HG03565 (cell line): Measurements from ENCODE around the gene ROGDI.

Experiments
- ATAC-seq: cut with Tn5 transposase; IDR thresholded peaks from one replicate; pipeline ENCODE4 v1.9.1; 2021; ENCODE audit warnings: mild to moderate bottlenecking, moderate library complexity; ENCODE audit not compliant: unreplicated experiment

Gene ROGDI, protein sequence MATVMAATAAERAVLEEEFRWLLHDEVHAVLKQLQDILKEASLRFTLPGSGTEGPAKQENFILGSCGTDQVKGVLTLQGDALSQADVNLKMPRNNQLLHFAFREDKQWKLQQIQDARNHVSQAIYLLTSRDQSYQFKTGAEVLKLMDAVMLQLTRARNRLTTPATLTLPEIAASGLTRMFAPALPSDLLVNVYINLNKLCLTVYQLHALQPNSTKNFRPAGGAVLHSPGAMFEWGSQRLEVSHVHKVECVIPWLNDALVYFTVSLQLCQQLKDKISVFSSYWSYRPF

DNA sequence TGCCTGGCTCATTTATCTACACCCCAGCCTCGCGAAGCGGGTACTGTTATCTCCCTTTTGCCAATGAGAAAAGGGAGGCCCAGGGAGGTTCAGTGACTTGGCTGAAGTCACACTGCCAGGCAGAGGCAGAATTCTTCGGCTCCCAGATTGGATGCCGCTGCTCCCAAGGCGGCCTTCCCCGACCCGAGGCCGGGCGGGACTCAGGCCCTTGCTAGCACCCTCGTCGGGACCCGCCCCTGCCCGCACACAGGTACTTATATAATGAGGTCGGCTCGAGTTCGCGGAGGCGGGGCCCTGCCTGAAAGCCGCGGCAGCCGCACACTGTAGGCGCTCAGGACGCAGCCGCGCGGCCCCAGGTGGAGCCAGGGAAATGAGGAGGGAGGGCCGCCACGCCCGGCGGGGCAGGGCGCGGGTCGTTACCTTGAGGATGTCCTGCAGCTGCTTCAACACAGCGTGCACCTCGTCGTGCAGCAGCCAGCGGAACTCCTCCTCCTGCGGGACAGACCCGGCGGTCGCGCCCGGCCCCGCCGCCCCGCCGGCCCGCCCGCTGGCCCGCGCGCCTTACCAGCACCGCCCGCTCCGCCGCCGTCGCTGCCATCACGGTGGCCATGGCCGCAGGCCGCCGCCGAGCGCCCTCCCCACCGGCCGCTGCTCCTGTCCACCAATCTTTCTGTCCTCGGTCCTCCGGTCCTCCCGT is at the start of gene ROGDI:
TSS of gene ROGDI (minus strand) at position 672 of the 697 bp plus-strand sequence. CDS start at position 610, 62 bp downstream.
- peak; percentile 44 for ATAC-seq

DNA sequence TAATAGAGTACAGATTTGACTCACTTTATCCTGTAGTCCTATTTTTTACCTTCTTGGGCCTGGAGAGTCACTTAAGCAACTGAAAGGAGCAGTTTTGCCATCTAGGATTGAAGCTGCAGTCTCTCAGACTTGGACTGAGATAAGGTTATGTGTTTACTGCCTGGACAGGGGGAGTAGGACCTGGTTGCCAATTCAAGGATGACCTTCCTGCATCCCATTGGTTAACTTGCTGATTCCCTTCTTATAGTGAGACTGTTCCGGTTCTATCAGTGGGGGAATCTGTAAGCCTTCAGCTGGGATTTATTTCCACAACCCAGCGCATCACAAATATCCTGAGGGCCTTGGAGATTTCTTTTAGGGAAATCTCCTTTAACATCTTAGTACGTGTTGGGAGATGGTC is 47.8 kb upstream of the ROGDI start:
- no peak for ATAC-seq

DNA sequence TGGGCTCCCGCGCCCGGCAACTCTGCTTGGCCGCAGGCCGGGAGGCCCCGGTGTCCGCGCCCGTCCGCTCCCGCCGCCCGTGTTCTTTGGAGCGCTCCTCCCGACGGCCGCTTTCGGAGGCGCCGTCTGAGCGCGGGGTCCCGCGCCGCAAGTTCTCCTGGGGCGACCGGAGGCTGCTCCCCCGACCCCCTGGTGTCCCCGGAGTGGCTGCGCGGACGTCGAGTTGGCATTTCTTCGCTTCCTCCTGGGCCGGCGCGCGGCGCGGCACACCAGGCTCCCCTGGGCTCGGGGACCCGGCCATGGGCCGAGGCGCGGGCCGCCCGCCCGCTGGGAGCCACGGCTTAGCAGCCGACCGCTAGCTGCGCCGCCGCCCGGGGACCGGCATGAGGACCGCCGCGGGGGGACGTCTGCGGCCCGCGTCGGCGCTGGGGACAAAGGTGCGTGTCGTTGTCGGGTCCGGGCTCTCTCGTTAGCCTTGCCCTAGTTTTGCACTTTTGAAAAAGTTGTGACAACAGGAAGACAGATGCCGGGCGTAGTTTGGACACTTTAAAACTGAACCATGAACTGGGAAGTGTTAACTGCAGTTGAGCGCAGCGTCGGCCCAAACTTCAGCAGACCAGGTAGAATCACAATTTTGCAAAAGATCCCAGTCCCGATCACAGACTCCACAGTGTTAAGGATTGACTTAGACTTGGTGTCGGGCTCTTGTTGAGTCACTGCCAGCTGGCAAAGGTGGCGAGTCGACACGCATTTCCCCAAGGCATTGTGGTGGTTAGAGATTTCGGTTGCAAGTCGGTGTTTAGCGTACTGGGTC is 45.5 kb upstream of the ROGDI start:
- peak; percentile 16 for ATAC-seq

DNA sequence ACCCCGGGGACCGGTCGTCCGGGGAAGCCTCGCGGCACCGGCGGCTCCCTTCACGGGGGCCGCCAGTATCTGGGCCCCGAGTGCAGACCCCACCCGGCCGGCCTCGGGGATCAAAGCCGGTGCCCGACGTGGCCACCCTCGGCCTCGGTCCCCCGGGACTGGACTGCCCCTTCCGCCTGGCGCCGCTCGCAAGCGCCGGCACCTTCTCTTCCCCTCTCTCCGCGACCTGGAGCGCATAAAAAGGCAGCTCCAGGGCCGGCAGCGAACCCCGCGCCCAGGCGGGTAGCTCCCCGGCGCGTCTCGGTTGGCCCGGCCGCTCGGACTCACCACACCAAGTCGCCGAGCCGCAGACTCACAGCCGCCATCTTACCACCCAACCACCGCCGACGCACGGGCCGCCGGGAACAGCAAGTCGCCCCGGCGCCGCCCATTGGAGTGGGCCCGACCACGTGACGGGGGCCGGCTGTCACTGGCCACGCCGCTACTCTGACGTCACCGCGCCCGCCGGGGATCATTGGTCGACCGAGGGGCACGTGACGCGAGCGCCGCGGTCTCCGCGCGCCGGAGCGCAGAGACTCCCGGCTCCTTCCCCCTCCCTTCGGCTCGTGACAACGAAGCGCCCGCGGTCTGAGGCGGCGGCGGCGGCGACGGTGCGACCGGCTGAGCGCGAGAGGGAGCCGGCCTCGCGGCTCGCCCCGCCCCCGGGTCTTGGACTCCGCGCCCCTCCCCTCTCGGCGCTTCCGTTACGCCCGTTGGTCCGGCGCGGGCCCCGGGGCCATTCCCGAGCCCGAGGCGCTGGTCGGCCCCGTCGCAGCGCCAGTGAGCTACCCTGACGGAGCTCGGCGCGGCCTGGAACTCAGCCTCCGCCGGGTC is 44.7 kb upstream of the ROGDI start, which contains the start of the genes GLYR1 and UBN1:
TSS of gene GLYR1 (minus strand) at position 388 of the 873 bp plus-strand sequence. CDS start at position 365, 23 bp downstream.
TSS of gene UBN1 (plus strand) at position 581 of the 873 bp plus-strand sequence. CDS start 5,437 bp downstream, outside the sequence.
- peak; percentile 83 for ATAC-seq

DNA sequence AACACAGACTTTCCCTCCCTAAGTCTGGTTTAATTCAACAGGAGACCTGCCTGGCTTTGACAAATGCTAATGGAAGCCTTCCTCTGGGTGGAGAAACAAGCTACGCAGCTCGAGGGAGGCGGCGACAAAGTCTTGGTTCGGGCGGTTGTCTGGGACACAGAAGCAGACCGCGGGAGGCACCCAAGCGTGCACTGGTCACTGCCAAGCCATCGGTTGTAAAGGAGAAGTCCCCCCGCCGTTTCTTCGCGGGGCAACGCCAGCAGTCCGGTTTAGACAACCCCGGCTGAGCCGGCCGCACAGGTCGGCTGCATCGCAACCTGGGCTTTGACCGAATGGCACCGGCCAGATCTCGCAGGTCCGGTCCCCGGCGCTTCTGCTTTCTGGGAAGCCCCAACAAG is 44.1 kb upstream of the ROGDI start:
- peak; percentile 14 for ATAC-seq

DNA sequence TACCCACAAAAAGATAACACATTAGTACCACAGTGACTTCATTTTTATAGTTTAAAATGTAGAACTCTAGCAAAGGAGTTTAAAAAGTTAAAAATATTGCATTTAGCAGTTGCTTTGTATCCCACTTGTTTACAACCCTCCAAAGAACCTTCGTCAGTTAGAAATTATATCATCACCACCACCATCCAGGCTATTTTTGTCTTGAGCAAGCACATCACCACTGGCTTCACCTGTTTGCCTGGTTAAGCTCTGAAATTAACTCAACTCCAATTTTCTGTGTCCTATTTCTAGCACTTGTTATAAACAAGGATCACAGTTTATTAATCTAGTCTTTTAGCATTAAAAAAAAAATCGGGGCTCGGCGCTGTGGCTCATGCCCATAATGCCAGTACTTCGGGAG is 38.6 kb upstream of the ROGDI start:
- ATAC-seq = no peak

DNA sequence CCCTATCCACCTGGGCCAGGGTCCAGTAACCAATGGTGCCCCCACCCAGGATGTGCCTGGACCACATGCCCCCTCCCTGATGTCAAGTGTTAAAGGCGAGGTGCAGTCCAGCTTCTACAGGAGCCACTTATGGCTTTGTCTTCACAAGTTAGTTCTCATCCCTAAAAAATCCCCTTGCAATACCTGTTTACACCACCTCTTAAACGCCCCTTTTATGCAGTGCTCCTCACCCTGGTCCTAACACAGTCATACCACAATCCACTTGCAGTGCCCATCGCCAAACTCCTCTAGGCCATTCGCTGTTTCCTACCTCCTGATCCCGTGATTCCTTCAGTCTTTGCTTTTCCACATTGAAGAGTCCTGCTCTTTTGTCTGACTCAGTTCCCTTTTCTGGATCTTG is 37.5 kb upstream of the ROGDI start:
- no peak for ATAC-seq

DNA sequence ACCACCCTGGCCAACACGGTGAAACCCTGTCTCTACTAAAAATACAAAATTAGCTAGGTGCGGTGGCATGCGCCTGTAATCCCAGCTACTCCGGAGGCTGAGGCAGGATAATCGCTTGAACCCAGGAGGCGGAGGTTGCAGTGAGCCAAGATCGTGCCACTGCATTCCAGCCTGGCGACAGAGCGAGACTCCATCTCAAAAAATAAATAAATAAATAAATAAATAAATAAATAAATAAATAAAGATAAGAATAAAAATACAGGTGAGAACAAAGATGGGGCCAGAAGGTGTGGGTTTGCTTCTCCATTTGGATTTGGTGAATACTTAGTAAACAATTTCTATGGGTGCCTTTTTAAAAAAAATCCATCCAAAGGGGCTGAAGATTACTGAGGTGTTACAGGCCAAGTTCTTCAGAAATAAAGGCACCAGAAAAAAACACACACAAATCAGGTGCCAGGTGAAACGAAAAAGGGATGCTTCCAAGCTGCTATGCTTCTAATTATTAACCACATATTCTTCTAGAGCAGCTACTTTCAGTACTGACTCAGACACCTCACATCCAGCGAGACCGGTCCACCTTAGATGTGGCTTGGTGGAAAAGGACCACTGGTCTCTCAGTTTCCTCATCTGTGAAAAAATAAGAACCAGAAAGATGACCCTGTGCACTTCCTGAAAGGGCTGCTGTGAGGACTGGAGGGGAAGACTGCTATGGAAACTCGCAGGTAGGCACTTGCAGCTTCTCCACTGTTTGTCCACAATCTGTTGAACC is 35.5 kb upstream of the ROGDI start:
- no peak for ATAC-seq

DNA sequence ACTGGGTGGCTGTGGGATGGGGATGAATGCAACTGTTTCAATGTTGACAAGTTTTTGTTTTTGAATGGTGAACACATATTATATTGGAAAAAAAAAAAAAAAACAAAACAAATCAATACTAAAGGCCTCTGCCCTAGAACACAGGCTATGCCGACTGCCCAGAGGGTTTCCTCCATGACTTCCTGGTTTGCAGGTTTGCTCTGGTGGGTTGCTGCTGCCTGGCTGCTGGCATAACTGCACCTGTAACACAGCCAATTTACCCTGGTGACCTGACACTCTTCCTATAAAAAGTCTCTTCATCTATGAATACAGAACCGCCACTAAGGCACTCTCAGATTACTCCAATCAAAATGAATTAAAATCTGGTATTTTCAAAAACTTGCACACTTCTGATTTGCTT is 34.3 kb upstream of the ROGDI start:
- ATAC-seq = no peak

DNA sequence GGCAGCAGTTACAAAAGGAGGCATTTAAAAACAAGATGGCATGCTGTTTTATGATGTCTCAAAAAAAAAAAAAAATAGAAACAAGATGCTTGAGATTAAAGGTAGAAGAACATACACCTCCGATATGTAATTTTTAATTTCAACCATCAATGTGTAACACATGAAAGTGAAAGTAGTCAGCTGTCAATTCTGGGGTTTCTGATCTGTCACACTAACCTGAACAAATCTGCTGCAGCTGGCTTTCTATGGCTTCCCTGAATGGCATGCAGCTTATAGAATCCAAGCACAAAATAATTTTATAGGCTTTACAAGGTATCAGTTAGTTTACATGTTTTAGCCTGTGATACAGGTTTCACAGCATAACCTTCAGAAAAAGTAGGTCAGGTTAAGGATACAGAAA is 31.2 kb upstream of the ROGDI start:
- ATAC-seq = no peak

DNA sequence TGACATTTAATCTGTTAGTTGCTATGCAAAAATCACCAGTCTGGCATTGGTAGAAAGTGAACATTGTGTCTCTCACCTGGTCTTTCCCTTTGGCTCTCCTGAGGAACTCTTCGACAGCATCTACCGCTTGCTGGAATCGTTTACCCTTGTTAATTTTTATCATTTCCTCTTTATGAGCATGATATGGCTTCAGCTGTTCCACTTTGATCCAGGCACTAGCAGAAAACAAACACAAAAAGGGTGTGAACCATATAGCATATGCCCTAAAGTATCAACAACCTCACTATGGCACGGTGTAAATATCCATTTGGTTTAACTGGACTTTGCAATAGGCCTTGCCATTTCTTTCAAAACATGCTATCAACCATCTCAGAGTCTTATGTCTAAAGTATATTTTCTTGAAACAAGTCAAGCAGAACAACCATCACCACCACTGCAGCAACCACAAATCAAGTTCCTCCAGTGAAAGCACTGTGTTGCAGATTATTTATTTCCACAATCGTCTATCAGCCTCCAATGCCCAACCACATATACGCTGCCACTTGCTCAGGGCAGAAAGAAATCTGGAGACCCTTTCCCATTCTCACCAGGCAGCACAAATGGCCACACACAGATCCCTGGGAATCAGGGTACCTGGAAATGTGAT is 30.4 kb upstream of the ROGDI start:
- ATAC-seq = no peak

DNA sequence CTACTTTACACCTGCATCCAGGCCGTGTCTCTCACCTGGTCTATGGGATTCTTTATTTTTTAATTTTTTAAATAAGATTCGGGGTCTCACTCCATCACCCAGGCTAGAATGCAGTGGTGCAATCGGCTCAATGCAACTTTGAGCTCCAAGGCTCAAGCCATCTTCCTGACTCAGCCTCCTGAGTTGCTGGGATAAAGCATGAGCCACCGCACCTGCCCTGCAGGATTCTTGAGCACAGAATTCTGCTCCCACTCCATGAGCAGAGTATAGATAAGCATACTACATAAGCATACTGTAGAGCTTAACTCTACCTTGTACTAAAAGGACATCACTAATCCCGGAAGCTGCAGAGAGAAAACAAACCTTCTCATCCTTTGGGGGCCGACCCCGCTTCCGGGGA is 29.2 kb upstream of the ROGDI start:
- ATAC-seq = no peak

DNA sequence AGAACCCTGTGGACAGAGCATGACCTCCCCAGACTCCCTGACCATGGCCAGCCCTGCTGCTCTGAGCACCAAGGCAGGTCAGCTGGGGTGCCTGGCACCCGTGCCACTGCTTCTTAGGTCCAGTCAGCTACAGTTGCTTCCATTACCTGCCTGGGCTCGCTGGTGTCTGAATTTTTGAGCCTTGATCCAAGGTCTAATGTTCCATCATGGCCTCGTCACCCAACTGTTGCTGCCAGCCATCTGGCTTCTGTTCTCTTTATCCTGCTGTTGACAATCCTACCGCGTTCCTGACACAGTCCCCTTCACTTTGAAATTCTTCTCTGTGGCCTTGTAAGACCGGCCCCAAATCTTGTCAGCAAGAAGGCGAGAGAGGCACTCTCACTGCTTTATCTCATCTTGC is 28.0 kb upstream of the ROGDI start:
- no peak for ATAC-seq

DNA sequence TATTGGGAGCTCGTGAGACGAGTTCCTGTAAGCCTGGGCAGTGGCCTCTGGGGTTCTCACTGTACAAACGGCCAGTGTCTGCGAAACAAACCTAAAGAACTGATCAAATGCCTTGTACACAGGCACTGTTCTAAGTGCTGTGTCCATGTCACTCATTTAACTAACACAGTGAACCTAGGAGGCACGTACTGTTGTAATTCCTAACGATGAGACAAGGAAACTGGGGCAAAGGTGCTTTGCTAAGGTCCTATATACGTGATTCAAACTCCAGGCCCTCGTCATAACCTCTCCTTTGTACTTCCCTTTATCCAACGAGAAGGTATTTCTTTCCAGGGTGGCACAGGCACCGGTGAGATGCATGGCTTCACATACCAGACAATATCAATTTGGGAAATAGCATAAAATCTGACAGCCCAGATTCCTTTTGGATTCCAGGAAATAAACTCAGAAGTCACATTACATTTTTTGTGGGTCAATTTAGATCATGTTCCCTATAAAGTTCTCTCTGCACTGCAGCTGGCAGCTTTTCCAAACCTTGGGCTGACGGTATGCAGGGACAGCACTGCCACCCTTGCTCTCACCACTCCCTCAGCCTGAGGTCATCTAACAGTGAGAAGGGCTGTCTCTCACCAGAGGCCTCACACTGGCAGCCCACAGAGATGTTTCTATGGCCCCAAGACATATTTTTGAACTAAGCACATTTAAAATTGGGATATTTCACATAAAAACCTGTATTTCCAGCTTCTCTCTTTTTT is 26.3 kb upstream of the ROGDI start:
- no peak for ATAC-seq

DNA sequence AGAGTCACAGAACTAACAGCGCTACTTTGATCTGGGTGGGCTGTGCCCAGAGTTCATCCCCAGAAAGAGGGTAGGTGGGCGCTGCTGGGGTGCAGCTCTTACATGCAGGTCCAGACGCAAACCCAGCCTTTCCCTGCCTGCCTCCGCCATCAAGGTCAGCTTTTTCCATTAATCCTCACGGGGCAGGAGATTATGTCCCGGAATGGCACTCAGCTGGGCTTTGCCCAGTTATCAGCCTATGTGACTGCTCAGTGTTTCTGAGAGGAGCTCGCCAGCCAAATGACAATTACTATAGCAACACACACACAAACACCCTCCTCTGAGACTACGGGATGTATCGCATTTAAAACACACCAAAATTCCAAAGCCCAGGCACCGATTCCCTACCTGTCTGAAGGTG is 24.5 kb upstream of the ROGDI start:
- no peak for ATAC-seq

DNA sequence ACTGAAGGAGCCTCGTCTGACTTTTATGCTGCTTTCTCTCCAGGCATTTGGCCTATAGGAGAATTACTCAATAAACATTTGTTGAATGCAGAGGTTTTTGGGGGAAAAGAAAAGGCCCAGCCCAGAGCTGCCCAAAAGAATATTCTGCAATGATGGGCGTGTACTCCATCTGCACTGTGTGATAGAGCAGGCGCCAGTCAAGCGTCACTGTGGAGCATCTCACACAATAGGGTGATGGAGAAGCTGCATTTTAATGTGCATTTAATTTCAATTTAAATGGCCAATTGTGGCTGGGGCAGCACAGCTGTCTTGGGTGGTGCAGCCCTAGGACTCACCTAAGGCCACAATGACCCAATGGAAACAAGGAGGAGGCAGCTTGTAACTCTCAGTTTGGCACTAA is 24.1 kb upstream of the ROGDI start:
- no peak for ATAC-seq

DNA sequence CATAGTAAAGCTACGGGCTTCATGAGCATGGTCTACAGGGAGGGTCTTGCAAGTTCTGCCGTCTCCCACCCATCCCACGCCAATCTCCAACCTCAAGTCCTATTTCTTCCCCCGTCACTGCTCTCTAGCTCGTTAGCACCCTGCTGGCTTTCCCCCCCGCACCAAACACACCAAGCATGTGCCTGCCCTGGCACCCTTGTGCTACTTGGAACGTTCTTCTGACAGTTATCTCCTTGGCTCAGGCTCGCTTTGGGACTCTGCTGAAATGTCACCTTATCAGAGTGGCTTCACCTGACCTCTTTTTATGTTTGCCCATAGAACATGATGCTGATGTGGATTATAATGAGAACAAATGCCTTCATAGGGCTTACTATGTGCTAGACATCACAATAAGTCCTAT is 22.8 kb upstream of the ROGDI start:
- no peak for ATAC-seq

DNA sequence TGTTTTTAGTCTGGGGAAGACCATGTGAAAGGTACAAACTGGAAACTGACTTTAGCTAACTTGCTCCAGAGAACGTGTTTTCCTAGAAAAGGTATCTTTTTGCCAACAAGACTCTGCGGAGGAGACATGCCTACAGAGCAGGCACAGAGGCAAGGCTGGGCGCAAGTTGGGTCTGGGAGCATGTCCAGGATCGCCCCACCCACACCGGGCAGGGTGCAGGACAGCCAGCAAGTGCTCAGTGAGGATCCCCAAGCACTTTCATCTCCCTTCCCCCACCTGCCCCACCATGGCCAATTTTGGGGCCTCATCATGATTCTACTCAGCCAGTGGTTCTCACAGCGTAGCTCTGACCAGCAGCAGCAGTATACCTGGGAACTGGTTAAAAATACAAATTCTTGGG is 18.2 kb upstream of the ROGDI start:
- no peak for ATAC-seq
